Middle frontal gyrus (tissue), 1 donor: ENCODE measurements around the gene SYCE3.
"Not testable (repeated sequence)": the region's sequence is repeated elsewhere in the genome, so short reads cannot be mapped to it uniquely, and the experiment has no call there.

ENCODE experiments used
- DNase-seq: peaks from one replicate; pipeline ENCODE4 v3.0.0-alpha.2; 2015; ENCODE audit warnings: low spot score; ENCODE audit errors: extremely low spot score

The SYCE3 gene

GRCh38 chr22:50551160-50551752 lies 11.5 kb downstream of the SYCE3 start:
- DNase-seq: no peak

DNA sequence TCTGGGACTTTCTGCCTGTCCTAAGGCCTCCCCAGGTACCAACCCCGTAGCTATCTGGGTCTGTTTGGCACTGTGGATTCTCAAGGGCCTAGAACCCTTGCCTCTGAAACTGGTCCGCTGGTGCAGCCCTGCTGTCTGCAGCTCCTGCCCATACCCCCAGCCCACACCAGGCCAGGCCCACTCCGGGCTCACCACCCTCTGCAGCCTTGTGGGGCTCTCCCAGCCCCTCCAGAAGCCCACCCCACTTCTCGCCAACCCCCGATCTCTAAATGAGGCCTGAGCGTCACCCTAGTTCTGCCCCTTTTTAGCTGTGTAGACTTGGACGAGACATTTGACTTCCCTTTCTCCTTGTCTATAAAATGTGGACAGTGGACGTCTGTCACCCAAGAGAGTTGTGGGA lies 12.3 kb downstream of the SYCE3 start:
- DNase-seq: no peak

GRCh38 chr22:50548921-50549790 lies 13.6 kb downstream of the SYCE3 start:
- no peak for DNase-seq

- DNase-seq: no peak
Measured at GRCh38 chr22:50548040-50548920, 14.4 kb downstream of the SYCE3 start.

DNA sequence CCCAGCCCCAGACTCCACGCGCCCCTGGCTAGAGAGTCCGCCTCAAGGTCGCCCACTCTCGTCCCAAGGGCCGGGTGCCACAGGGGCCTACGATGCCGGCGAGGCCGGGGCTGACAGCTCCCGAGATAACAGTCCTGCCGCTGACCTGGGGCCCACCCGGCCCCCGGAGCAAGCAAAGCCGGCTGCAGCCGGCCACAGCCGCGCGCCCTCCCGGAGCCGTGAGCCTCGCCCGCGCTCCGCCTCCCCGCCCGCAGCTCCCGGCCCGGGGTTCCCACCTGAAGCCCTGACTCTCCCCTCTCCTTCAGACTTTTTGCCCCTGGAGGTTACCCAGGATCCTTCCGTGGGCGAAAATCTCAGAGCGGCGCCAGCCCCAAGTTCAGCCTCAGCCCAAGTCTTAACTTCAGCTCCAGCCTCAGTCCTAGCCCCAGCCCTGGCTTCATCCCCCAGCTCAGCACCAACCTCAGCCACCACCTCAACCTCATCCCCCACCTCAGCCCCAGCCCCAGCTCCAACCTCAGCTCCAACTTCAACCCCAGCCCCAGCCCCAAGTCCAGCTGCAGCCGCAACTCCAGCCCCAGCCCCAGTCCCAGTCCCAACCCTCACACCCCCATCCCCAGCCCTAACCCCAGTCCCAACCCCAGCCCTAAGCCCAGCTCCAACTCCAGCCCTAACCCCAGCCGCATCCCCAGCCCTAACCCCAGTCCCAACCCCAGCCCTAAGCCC lies 15.3 kb downstream of the SYCE3 start:
- DNase-seq: no peak

GRCh38 chr22:50546326-50547262 lies 16.1 kb downstream of the SYCE3 start:
- DNase-seq: no peak

- DNase-seq: no peak
Measured at GRCh38 chr22:50545522-50546325, 17.0 kb downstream of the SYCE3 start, which contains the start of gene KLHDC7B. KLHDC7B (plus strand) TSS chr22:50545899; CDS start chr22:50546244, 345 bp downstream.

DNA sequence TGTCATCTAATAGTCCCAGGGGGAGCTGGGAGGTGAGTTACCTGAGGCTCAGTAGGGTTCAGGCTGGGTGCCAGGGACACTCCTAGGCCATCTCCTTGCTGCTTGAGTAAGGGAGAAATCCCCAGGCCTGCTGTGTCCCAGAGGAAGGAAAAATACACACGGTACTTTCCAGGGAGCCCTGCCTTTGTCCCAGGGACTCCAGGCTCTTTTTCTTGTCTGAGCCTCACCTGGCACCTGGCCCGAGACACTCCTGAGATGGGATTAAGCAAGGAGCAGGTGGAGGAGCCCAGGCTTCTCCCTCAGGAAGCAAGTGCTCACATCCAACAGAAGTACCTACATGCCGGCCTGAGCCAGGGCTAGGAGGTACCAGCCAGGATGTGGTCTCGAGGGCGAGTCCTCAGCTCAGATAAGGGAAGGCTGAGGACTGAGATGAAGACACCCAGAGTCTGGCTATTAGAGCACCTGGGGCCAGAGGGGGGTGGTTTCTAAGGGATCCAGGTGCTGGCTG lies 17.9 kb downstream of the SYCE3 start:
- DNase-seq: no peak

DNA sequence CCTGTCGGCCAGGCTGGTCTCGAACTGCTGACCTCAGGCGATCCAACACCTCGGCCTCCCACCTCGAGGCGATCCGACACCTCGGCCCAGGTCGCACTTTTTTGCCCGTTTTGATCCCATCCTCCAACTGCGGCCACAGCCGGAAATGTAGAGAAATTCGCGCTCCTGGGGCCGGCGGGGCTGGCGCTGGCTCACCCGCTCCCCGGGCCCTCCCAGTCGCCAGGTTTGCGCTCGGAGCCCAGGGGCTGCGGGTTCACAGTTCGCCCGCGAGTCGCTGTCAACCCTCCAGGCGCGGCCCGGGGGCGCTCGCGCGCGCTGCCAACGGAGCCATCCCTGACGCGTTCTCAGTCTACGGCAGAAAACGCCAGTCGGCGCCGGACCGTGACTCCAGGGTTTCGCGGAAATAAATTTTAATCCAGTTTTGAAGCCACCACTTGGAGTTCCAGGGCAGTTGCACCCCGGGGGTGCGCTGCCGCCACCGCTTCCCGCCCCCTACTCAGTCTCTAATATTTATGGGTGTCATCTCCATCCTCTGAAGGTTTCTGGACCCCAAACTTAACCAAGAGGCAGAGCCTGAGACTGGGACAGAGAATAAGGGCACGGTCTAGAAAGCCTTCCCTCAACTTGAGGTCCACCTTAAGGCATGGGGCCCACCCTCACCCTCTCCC lies 18.5 kb downstream of the SYCE3 start:
- DNase-seq: no peak

- no peak for DNase-seq
Measured at GRCh38 chr22:50542416-50542927, 20.2 kb downstream of the SYCE3 start.

DNA sequence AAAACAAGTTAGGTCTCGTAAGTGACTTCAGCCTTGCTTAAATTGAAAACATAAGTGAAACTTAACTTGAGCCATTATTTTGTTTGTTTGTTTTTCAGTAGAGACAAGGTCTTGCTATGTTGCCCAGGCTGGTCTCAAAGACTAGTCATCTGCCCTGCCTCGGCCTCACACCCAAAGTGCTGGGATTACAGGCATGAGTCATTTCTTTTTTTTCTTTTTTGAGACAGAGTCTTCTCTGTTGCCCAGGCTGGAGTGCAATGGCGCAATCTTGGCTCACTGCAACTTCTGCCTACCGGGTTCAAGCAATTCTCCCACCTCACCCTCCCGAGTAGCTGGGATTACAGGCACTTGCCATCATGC lies 21.1 kb downstream of the SYCE3 start:
- DNase-seq: not testable (repeated sequence)

GRCh38 chr22:50540381-50540780 lies 22.3 kb downstream of the SYCE3 start:
- DNase-seq: no peak

- no peak for DNase-seq
Measured at GRCh38 chr22:50537765-50538164, 25.0 kb downstream of the SYCE3 start.

- DNase-seq: no peak
Measured at GRCh38 chr22:50536226-50536625, 26.5 kb downstream of the SYCE3 start.

DNA sequence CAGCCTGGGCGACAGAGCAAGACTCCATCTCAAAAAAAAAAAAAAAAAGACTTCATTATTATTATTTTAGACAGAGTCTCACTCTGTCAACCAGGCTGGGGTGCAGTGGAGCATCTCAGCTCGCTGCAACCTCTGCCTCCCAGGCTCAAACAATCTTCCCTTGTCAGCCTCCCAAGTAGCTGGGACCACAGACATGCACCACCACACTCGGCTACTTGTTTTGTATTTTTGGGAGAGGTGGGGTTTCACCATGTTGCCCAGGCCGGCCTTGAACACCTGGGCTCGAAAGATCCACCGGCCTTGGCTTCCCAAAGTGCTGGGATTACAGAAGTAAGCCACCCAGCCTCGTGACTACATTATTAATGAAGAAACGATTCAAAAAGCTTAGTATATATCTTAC lies 27.6 kb downstream of the SYCE3 start:
- no peak for DNase-seq

DNA sequence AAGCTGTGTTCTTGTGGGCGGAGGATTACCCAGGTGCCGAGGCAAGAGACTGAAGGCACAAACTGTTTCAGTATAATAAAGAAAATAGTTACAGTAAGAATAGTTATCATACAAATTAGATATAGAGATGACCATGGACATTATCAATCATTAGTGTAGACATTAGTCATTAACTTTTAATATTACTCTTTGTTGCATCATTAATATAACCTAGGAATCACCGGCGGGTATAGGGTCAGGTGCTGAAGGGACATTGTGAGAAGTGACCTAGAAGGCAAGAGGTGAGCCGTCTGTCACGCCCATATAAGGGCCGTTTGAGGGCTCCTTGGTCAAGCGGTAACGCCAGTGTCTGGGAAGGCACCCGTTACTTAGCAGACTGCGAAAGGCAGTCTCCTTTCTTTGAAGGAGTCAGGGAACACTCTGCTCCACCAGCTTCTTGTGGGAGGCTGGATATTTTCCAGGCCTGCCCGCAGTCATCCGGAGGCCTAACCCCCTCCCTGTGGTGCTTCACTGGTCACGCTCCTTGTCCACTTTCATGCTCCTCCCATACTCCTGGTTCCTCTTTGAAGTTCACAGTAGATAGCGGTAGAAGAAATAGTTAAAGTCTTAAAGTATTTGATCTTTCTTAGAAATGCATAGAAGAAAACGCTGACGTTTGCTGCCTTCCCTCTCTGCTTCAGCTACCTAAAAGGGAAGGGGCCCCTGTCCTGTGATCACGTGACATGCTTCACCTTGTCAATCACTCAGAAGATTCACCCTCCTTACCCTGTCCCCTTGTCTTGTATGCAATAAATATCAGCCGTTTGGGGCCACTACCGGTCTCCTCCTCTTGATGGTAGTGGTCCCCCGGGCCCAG lies 28.6 kb downstream of the SYCE3 start:
- DNase-seq: not testable (repeated sequence)
